Activated T-cell treated with anti-CD3 and anti-CD28 coated beads for 48 hours (primary cell): ENCODE measurements around the gene DSTN.
A peak's percentile ranks its signal among the peaks of the same experiment; 100 is the strongest.

Experiments used
- DNase-seq: peaks from one replicate; pipeline ENCODE4 v3.0.0-alpha.2; 2020; ENCODE audit warnings: low read depth

The DSTN gene

DNA sequence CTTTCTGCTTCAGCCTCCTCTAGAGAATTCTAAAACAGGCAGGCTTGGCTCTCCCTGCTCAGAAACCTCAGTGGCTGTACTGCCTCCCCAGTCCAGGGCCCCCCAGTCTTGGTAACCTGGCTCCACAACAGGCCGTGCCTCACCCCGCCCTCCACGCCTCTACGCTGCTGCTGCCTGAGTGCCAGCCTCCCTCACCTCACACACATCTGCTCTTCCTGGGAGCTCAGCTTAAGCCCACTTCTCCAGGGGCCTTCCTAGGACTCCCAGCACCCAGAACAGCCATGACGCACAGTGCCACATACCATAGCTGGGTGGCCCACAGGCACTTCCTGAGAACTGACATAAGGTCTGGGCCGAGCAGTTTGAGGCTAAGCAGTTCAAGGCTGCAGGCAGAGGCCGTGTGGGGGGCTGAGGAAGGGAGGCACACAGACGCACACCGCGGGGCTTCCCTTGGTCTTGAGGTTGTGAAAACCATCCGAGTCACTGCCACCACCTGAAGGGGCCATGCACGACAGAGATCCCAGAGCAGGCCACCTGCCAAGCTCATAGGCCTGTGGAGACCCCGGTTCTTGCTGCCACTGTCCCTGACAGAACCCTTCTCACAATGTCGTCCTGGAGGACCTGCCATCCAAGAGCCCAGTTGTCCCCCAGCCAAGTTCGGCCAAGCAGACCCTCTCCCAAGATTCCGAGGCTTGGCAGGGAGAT, 42.6 kb downstream of the DSTN start:
- peak; percentile 20 for DNase-seq

DNA sequence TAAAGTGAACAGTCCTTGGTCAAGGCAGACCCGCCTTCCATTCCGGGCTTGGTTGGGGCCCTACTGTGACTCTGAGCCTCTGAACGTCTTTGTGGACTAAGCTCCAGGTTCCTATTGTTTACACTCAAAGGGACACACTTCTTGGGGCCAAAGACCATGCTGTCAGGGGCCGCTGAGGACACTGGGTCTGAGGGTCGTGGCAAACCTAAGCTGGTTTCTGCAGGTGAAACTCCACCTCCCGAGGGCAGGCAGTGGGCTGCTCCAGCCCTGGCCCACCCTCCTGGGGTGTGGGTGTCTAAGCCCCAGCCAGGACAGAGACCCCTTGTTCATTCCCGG, 43.1 kb downstream of the DSTN start:
- no peak for DNase-seq

DNA sequence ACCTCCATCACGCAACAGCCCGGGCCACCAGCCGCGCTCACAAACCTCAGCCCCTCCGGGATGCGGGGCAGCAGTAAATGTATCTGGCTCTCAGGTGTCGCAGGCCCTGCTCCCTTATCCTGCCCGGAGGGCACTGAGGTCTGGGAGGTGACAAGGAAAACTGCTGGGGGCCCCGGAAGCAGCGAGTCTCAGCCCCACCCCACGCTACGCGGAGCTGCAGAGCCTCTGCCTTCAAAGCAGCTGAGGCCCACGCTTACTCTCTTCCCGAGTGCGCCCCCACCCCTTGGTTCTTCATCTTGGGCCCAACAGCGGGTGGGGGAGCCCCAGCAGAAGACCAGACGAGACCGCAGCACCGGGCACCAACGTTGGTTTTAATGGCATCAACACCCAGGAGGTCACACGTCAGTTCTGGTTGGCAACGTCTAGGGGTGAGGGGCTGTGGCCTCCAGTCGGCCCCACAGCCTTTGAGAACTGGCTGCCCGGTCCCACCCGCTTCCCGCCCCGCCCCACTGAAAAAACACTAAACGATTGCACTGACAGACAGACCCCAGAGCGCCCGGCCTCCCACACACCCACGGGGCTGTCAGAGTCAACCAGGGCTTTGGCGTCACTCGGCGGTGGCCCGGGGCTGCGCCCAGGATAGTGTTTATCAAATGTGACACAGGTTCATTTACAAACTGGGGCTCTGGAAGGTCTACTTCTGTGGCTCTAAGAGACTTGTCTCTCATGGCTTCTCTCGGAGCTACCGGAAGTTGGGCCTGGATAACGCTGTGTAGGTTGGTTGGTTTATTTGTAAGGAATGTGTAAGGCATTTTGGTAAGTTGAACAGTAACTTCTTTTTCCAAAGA, 43.7 kb downstream of the DSTN start:
- no peak for DNase-seq

DNA sequence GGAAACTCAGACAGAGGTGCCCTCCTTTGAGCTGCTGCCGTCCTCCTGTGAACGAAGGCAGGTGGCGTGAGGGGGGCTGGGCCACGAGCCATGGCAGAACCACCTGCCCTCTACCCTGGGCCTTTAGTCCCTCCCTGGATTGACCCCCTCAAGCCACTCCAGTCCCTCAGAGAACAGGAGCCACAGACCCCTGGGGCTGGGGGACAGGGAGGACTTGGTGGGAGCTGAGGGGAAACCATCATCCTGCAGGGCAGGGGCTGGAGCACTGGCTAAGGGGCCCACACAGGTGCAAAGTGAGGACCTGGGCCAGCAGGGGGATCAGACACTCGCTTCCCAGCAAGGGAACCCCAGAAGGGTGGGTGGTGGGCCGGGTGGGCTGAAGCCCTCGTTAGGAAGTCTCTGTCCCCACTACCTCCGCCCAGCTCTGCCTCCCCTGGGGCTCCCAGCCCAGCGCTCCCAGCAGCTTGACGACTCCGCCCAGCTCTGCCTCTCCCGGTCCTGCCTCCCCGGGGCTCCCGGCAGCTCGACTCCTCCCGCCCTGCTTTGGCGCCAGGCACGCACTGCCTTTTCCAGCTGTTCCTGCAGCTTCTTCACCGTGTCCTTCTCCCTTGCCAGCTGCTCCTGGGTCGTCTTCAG, 44.4 kb downstream of the DSTN start:
- DNase-seq = no peak

GRCh38 chr20:17614812-17615644, 45.2 kb downstream of the DSTN start:
- no peak for DNase-seq

- DNase-seq = no peak
These were observed 46.0 kb downstream of the DSTN start for GRCh38 chr20:17615645-17616479.

DNA sequence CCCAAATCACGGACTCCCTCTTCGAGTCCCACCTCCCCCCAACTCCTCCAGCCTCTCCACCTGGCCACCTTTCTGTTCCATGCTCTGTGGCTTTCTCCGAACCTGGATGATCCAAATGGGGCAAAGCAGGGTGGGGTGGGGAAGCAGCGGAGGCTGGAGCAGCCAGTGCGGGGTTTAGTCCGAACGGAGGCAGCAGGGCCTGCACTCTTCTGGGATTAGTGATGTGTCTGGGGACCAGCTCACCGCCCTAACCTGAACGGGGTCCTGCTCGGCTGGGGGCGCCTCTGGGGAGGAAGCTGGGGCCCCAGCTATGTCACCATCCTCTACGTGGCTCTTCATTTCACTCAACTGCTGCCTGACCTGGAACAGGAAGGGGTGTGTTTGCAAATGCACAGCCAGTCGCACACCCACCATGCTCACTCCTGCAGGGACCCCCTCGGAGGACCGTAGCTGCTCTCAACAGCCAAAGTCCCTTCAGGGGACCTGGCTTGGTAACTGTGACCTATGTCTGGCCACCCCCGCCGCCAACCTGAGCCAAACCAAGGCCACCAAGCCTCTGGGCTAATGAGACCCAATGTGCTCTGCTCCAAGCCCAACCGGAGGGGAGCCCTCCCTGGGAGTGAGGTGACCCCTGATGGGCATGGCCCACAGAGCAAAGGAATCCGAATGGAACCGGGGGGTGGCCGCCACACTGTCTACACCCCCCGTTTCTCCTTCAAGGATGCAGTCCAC, 46.8 kb downstream of the DSTN start:
- no peak for DNase-seq

DNA sequence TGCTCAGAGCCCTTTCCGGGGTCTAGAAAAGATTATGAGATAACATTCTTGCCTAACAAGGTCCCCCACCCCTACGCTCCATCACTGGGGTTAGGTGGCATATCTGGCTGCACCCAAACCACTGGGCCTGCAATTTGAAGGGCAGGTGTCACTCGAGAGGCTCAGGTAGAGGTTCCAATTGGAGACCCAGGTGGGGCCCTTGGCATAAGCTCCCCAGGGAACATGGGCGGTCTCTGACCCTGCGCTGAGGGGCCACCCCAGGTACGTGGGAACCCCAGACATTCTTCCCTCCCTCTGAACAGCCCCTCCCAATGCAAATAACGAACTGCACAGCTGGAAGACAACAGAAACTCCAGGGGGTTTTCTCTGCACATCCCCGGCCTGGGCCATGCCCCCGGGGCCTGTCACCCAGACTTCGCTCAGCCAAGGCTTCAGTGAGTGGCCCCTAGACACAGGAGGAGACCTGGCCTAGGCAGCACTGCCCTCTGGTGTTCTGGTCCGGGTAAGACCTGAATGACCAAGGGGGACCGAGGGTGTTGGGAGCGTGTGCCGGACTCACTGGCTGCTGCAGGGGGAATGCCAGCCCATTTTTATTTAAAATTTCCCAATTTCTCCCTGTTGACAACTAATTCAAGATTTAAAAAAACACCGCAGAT, 47.5 kb downstream of the DSTN start:
- peak; percentile 45 for DNase-seq

DNA sequence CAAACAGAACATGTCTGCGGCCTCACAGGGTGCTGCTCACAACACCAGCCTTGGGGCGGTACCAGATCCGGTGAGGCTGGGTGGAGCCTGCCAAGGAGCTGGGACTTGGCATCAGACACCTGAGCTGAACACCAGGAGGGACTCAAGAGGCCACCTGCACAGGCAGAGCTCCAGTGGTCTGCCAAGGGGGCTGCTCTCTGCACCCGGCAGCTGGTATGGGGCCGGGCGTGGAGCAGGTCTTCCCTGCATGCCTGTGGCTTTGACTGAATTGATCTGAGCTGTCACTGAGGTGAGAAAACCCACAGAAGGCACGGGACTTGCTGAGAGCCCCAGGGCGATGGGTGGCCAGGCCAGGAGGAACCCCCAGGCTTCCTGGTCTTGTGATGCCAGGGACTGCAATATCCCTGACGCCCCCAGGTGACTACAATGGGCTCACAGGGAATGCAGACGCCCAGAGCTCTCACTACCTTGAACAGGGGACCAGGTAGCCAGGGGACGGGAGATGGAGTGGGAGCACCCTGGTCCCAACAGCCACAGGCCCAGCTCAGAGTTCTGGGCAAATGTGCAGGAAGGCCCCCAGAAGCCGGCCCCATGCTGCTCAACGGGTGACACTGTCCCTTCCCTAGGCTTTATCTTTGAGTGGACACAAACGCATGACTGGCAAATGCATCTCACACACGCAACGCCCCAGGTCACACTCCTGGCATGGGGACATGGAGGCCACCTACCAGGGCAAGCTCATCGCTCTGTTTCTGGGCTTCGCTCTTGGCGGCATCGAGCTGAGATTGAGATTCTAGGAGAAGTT, 48.2 kb downstream of the DSTN start:
- DNase-seq = no peak

DNA sequence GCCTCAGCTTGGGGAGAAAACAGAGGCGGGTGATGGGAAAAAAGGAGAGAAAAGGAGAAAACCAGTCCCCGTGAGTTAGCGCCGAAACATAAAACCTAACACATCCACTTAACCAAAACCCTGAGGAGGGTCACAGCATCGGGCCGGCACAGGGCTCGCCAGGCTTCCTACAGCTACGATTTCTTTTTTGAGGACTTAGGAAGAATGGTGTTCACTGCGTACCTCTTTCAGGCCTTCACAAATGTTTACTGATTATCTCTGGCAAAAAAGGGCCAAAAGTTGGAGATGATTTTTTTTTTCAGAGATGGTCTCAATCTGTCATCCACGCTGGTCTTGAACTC, 48.8 kb downstream of the DSTN start:
- no peak for DNase-seq

- no peak for DNase-seq
These were observed 49.6 kb downstream of the DSTN start for GRCh38 chr20:17619351-17620093.

DNA sequence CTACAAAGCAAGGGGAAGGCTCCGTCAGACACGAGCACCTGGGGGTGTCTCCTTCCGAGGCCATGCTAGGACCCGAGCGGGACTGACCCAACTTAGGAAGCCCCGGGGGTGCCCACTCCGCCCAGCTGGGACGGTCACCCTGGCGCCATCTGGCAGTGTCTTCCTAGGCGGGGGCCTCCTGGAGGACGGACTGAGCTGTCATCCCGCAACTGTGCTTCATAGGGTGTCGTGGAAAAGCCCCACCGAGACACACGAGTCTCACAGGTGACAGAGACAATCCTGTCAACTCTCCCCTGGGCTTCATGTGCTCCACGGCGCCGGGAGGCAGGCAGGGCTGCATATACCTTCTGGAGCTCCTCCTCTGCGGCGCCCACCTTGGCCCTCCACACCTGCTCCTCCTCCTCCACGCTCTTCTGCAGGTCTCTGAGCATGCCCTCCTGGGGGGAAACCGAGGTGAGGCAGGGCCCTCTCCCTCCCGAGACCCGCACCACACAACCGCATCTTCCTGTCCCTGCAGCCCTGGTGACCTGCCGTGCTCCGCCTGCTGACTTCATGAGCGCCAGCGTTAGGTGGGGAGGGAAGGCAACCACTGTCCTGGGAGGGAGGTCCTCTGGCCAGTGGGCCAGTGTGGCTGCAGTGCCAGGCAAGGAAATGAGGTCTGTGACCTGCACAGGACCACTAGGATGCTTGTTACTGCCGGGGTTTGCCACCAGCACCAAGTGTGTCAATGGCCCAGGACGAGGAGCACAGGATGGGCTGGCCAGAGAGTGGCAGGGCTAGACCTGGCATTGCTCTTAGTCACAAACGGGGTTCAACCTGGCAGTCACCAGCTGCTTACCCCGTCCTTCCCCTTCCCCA, 50.7 kb downstream of the DSTN start:
- no peak for DNase-seq

- DNase-seq = no peak
These were observed 51.5 kb downstream of the DSTN start for GRCh38 chr20:17621229-17621968.

GRCh38 chr20:17622086-17622850, 52.4 kb downstream of the DSTN start:
- DNase-seq = no peak

DNA sequence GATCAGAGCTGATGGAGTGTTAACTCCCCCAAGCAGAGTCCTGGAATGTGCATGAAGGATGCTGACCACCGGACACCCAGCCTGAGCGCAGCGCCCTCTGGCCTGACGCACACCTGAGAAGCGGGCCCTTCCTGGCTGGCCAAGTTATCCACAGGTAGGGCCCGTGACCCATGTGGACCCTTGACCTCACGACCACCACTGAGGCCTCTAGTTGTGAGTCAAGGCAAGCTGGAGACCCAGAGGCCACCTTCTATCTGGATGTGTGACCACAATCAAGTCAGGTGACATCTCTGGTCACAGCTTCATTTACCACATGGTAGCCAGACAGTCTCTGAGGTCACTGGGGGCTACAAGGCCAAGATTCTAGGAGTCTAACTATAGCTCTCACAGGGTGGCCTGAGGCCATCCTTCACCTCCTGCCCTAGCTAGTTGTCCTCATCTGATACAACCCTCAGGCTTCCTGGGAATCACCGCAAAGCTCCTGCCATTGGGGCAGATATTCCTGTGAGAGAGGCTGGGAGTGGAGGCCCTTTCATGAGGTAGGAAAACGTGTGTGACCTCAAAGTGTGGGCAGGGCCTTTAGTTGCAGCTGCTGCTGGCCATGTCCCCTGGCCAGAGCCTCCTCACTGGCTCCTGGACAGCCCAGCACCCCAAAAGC, 53.1 kb downstream of the DSTN start:
- DNase-seq = no peak

DNA sequence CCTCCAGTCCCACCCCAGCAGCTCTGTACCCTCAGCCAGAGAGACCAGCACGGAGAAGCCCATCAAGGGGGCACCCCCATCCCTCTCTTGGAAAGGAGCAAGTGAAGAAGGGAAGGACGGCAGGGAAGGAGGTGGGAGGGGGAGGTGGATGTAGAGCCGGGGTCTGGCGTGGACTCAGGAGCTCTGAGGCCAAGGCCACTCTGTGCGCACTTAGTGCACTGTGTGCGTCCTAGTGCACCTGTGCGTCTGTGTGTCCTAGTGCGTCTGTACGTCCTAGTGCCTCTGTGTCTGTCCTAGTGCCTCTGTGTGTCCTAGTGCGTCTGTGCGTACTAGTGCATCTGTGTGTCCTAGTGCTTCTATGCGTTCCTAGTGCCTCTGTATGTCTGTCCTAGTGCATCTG, 54.2 kb downstream of the DSTN start:
- no peak for DNase-seq
